NCI-H1694 (cell line): ENCODE results near the gene P3R3URF.

ENCODE experiments used
- DNase-seq: peaks from one replicate; lab custom pipeline; 2025; lab: John Stamatoyannopoulos, UW

P3R3URF gene

DNA sequence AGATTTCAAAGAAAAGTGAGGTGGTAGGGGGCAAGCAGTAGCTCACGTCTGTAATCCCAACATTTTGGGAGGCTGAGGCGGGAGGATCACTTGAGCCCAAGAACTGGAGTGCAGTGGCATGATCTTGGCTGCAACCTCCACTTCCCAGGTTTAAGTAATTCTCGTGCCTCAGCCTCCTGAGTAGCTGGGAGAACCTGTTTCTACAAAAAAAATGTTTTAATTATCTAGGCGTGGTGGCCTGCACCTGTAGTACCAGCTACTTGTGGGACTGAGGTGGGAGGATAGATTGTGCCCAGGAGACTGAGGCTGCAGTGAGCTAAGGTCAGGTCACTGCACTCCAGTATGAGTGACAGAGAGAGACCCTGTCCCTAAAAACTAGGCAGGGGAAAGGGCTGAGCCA is 4.0 kb downstream of the P3R3URF start:
- DNase-seq = no peak

- DNase-seq = no peak
Observed at GRCh38 chr1:46171871-46172270, 4.4 kb downstream of the P3R3URF start.

- DNase-seq = no peak
Observed at GRCh38 chr1:46171351-46171750, 4.9 kb downstream of the P3R3URF start.

- no peak for DNase-seq
Observed at GRCh38 chr1:46169811-46170454, 6.4 kb downstream of the P3R3URF start.

DNA sequence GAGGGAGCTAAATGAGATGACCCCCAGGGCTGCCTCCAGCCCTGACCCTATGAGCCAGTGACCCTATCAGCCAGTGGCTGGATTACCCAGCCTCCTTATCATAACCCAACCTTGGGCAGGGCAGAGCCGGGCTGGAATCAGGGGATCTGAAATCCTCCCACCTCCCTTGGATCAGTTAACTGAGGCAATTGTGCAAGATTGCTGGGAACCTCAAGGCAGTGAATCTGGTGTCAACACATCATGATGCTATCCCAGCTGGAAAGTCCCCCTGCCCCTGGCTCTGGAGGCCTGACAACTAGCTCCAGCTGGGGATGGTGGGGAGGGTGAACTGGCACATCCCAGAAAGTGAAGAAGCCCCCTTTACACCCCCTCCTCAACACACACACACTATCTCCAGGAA is 7.8 kb downstream of the P3R3URF start:
- DNase-seq = no peak

DNA sequence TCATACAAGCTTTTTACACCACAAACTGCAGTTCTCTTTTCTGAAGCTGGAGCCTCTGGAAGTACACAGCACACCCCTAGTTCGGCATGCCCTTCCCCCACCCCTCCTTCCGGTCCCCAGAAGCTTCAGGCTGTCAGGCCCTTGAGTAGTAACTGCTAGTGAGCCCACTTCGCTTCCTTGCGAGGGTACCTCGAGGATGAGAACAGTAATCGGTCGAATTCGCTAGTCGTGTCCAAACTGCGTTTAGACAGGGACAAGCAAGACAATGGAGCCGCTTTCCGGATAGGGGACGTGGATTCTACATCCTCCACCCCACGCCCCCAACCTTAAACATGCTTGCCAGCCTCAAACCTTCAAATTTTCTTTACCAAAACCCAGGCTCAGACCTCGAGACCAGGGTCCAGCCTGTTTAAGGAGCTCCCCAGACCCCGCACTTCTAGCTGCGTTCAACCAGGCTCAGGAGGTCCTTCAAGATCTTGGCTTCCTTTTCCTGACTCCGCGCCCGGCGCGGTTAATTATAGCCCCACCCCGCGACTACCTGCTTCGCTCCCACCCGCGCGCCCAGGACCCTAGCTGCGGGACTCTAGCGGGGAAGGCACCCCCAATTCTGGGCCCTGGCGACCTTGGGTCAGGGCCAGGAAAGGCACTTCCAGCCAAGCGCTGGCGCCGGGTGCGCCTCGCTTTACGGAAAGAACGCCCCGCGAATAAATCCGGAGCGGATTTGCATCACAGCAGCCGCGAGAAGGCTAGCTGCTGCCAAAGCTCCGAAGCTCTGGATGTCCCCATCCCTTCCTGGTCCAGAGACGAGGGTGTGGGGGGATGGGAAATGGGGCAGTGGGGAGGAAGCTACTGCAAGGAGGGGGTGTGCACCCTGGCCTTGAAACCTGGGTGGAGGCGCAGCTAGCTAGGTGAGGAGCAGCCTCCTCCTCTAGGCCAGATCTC is 9.5 kb downstream of the P3R3URF start:
- no peak for DNase-seq

- DNase-seq = no peak
Observed at GRCh38 chr1:46160212-46160611, 16.1 kb downstream of the P3R3URF start.

- no peak for DNase-seq
Observed at GRCh38 chr1:46159516-46159915, 16.8 kb downstream of the P3R3URF start.

DNA sequence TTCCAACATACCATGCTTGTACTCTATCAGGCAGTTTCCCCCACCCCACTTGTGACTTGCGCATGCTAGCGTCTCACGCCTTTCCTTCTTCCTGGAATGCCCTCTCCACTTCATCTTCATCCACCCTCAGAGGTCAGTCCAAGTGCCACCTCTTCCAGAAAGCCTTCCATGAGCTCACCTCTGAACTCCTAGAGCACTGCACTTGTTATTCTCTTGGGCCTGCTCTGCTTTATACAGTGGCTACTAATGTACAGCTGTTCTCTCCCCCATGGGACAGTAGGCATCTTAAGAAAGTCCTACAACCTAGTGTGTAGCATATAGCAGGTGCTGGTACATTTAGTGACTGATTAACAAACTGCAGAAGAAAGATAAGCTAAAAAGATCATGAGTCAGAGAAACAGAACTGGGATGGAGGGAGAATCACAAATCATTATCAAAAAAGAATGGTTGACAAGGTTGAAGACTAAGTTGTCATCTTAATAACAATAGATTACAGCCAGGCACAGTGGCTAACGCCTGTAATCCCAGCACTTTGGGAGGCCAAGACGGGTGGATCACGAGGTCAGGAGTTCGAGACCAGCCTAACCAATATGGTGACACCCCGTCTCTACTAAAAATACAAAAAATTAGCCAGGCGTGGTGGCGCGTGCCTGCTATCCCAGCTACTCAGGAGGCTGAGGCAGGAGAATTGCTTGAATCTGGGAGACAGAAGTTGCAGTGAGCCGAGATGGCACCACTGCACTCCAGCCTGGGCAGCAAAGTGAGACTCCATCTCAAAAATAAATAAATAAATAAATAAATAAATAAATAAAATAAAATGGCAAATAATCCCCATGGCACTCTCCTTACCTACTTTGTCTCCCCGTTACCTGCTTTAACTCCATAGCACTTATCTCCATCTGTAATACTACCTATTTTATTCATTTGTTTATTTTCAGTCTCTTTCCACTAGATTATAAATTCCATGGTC is 17.7 kb downstream of the P3R3URF start:
- DNase-seq = no peak

DNA sequence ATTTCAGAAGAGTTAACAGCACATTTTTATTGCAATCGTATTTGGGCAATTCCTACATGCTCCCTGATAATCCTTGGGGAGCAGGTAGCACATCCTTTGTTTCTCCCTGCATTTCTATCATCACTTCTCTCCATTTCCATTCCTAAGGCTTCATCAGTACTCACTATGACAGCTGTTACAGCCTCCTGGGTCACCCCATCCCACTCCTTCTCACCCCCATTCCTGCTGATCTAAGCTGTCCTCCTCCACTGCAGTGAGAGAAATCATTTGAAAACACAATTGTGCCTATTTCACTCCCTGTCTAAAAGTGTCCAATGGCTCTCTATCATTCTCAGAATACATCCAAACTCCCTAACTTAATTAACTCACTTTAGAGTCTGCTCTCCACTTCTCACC is 18.4 kb downstream of the P3R3URF start:
- no peak for DNase-seq

DNA sequence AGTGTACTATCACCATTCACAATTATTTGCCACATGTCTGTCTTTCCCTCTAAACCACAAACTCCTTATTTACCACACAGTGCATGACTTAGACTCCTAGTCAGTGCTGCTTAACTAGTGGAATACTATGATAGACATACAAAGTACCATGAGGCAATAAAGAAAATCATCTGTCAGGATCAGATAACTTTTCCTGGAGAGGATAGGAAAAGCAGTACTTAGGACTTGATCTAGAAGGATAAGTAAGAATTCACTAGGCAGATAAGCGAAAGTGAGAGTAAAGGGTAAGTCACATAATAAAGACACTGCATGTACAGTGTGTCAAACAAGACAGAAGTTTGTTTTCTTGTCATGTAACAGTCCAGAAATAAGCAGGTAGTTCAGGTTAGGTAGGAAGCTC is 22.6 kb downstream of the P3R3URF start:
- no peak for DNase-seq

DNA sequence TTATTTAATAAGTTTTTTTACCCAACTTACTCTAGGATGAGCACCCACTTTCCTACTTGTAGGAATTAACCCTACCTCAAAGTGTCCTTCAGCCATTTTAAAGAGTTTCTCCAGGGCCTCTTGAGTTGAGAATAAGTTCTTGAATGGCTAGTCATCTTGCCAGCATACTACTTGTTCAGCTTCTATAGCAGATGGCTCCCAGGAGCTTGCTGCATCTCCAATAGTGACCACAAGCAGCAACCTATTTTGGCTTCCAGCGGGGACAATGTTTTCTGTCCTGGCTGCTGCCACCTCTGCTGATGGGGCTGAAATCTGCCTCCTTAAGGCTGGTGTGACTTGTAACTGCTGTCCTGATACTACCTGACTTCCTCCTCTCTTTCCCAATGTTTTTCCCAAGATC is 23.1 kb downstream of the P3R3URF start:
- DNase-seq = no peak

GRCh38 chr1:46152016-46152415 is 24.3 kb downstream of the P3R3URF start:
- DNase-seq = no peak

DNA sequence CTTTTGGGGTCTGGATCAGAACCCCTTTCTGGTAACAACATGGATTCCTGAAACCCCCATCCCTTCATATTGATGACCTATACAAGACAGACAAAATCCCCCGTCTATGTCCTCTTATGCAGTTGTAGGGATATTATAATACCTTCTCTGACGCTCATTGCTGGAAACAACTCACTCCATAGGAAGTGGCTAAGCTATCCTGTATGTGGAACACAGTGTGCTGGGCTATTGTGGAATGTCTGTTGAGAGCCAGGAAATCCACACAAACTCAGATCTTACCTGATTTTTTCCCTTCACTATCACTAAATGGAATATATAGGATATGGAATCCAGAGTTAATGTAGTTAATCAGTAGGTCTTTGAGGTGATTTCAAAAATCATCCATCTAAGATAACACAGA is 26.2 kb downstream of the P3R3URF start:
- DNase-seq = no peak

DNA sequence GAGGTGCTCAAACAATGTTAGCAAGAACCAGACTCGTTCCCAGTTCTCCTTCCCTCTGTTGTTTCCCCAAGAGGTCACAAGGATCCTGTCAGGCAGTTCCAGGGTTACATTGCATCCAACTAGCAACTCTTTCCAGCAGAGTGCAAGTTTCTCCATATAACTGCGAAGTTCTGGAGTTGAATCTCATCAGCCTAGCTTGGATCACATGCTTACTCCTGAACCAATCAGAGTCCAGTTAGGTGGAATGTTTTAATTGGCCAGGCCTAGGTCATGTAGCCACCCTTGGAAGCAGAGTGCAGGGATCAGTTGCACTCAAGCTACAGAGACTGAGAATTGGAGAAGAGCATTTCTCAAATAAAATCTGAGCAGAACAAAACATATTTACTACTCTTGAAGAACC is 28.0 kb downstream of the P3R3URF start:
- DNase-seq = no peak

DNA sequence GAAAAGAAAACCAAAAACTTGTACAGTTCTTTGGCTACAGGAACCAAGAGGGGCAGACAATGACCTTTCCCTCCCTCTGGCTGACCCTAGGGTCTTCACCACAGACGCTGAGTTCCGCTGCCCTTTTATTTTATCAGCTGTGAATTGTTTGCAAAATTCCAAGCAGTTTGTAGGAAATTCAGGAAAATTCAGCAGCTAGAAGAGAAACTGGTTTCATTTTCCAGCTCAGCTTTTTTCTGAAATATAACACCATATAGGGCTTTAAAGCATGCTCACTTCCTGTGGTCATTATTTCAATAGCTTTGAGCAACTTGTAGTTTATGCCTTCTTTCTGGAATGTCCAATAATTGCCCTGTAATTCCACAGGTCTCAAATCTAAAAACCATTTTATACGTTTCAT is 38.4 kb downstream of the P3R3URF start:
- no peak for DNase-seq

DNA sequence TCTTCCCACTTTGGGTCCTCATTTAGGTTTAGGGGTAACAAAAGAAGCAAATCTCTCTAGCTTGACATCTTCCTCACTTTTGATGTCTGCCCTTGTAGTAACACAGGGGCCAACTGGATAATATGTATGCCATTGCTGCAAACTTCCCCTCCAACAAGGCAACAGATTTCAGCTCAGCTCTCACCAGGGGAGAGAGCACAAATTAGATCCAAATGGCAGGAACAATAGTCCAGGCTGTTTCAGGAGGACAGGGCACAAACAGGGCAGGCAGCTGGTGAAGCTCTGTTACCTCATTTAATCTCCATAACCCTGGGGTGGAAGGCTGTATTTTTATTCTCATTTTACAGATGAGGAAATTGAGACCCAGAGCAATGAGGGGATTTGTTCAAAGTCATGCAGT is 39.6 kb downstream of the P3R3URF start:
- no peak for DNase-seq

DNA sequence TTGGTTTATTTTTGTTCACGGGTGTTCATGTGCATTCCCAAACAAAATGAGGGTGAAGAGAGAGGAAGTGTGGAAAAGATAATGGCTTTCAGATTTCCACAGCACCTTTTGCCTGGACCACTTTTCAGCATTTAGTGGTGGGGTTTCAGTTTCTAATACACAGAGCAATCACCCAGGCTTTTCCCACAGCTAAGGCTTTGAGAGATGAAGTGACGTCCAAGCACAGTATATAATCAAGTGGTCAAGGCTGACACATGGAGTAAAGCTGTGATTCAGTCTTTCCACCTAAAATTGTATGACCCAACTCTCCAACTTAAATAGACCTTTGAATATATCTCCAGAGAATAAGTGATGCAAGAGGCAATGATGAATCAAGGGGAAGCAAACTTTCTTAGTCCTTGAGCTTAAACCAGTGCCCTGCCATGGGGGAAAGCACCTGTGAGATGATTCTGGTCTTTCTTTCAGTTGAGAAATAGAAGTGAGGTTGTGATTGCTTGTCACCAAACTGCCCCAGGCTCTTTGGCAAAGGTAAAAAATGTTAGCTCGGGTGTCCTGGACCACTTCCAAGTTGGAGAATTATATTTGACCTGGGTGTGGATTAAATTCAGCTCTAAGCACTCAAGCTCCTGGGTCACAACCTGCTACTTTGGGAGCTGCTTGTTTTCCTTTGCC is 41.5 kb downstream of the P3R3URF start:
- peak; percentile 34 for DNase-seq

DNA sequence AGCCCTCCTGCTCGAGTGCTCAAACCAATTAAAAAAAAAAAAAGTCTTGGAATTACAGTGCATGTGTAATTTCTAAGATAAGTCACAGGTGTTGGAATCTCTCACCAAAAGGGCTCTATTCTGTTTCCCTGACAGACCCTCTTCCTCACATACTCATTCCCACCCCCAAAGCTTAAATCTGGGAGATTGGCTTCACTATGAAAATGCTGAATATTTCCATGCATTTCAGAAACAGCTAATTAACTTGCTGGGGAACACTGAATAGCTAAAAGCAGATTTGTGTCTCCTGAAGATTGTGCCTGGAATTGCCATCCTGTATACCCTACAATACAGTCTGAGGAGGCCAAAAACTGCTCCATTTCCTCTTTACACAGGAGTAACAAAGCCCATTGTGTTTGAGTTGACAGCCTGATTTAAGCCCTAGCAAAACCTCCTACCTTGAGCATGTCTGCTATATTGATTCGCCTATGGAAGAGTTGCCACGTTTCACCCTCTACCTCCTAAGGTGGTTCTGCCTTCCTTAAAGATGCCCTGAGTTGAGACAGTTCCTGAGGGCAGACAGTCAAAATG is 42.4 kb downstream of the P3R3URF start:
- no peak for DNase-seq

DNA sequence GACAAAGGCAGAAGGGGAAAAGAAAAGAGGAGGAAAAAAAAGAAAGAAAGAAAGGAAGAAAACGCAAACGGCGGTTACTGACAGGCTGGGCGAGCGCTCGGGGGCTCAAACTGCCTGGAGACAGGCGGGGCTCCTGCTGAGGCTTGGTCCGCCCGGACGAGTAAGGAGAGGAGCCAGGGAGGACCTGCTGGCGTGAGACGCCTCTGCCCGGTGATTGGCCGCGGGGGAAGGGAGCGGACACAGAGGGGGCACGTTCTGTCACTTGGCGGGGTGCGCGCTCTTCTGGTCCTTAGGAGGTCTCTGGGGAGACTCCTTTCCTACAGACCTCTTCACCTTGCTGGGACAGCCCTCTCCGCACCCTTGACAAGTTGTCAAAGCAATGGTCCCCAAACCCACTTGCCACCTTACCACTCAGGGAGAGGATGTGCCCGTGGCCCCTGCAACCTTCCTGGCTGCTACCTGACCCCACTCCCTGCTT is 43.1 kb downstream of the P3R3URF start:
- peak; percentile 59 for DNase-seq

- peak; percentile 92 for DNase-seq
Observed at GRCh38 chr1:46132529-46133180, 43.6 kb downstream of the P3R3URF start, which contains the start of gene PIK3R3. TSS of gene PIK3R3 (minus strand) at chr1:46132629. CDS start at chr1:46131952, 677 bp downstream.
